Stomach smooth muscle (tissue), 2 donors: ENCODE data around the gene AKNA.
A peak's percentile ranks its signal among the peaks of the same experiment; 100 is the strongest.

Experiments
- H3K27ac ChIP-seq: one replicate; pipeline ENCODE4 v1.7.0; 2013; ENCODE audit warnings: mild to moderate bottlenecking, low read length, inconsistent platforms
- H3K27me3 ChIP-seq, 2 donors: one replicate each; pipeline ENCODE4 v1.7.0; 2013; ENCODE audit warnings: low read length in 2 of 2; ENCODE audit not compliant: insufficient read depth in 2 of 2, control insufficient read depth in 1 of 2
- H3K36me3 ChIP-seq, 2 donors: one replicate each; pipeline ENCODE4 v1.7.0; 2013; ENCODE audit warnings: low read length in 2 of 2; ENCODE audit not compliant: control insufficient read depth in 2 of 2, insufficient read depth in 2 of 2
- H3K4me1 ChIP-seq: one replicate; pipeline ENCODE4 v1.7.0; 2013; ENCODE audit warnings: low read length; ENCODE audit not compliant: control insufficient read depth, insufficient read depth
- H3K4me3 ChIP-seq, 2 donors: one replicate each; pipeline ENCODE4 v1.7.0; 2013; ENCODE audit warnings: low read length in 2 of 2
- H3K9ac ChIP-seq, 2 donors: one replicate each; pipeline ENCODE4 v1.7.0; 2013; ENCODE audit warnings: low read length in 2 of 2, mild to moderate bottlenecking in 1 of 2
- H3K9me3 ChIP-seq, 2 donors: one replicate each; pipeline ENCODE4 v1.7.0; 2013; ENCODE audit warnings: low read length in 2 of 2; ENCODE audit not compliant: control insufficient read depth in 2 of 2
- donor health status: healthy.
- donor health status: Pancreatic carcinoma.

AKNA gene

DNA sequence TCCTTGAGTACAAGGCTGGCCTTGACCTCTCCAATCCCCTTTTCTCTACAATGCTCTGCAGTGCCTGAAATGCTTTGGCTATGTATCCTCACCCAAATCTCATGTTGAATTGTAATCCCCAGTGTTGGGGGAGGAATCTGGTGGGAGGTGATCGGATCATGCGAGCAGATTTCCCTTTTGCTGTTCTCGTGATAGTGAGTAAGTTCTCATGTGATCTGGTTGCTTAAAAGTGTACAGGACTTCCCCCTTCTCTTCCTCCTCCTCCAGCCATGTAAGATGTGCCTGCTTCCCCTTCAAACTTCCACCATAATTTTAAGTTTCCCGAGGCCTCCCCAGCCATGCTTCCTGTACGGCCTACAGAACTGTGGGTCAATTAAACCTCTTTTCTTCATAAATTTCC, 28.5 kb upstream of the AKNA start:
- H3K27ac ChIP-seq, result no peak overlapping the region
- no peak overlapping the region for H3K4me3 ChIP-seq
- H3K36me3 ChIP-seq, result peaks cover 21 to 27% of the 10 kb centered on the region in 2 donors

DNA sequence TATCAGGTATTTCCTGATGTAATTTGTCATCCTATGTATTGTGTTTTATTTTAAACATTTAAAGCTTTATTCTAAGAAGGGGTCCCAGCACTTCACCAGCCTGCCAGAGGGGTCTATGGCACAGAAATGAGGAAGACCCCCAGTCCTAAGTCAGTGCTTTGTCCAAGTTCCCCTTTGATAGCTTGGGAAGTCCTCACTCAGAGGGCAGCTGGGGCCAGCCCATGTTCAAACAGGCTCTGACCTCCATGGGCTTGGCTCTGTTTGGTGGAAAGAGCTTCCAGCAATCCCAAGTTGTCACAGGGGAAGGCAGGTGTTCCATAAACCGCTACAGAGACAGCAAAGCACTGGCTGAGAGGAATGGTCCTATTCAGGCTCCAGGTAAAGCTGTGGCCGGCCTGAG, 26.6 kb upstream of the AKNA start:
- Histone ChIP-seq H3K4me3 (no peak overlapping the region), H3K27ac (peak overlapping the region; percentile 84), H3K9me3 (no peaks in the 10 kb centered on the region), H3K36me3 (peaks cover 17 to 20% of the 10 kb centered on the region in 2 donors), H3K9ac (peak overlapping the region; percentile 12 to 36), H3K27me3 (no peaks in the 10 kb centered on the region), H3K4me1 (peaks cover 17% of the 10 kb centered on the region)

More for the DNA sequence above, 28.5 kb upstream of the AKNA start:
- peaks cover 17% of the 10 kb centered on the region for H3K4me1 ChIP-seq
- no peaks in the 10 kb centered on the region for H3K27me3 ChIP-seq
- no peak overlapping the region for H3K9ac ChIP-seq
- no peaks in the 10 kb centered on the region for H3K9me3 ChIP-seq

DNA sequence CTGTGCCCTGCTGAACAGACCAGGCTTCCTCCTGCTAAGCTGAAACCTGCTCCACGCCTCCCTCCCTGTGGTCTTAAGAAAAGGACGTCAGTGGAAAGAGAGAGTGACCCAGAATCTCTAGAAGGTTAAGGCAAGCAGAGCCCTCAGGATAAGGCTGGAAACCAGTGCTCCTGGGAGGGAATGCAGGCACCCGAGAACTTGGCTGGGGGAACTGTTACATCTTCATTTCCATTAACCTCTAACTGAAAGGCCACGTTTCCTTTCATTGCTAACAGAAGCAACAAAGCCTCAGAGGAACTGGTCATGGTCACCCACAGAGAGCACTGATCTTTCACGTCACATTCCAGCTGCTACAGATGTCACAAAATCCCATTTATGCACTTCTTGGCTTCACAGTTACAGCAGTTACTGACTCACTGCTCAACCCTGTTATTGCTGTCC, 26.1 kb upstream of the AKNA start:
- peaks cover 13 to 16% of the 10 kb centered on the region in 2 donors for H3K36me3 ChIP-seq
- H3K27ac ChIP-seq, result peak overlapping the region; percentile 84
- H3K9ac ChIP-seq, result peak overlapping the region; percentile 12 to 36
- H3K9me3 ChIP-seq, result no peaks in the 10 kb centered on the region
- peaks cover 17% of the 10 kb centered on the region for H3K4me1 ChIP-seq
- no peak overlapping the region for H3K4me3 ChIP-seq
- H3K27me3 ChIP-seq, result no peaks in the 10 kb centered on the region

DNA sequence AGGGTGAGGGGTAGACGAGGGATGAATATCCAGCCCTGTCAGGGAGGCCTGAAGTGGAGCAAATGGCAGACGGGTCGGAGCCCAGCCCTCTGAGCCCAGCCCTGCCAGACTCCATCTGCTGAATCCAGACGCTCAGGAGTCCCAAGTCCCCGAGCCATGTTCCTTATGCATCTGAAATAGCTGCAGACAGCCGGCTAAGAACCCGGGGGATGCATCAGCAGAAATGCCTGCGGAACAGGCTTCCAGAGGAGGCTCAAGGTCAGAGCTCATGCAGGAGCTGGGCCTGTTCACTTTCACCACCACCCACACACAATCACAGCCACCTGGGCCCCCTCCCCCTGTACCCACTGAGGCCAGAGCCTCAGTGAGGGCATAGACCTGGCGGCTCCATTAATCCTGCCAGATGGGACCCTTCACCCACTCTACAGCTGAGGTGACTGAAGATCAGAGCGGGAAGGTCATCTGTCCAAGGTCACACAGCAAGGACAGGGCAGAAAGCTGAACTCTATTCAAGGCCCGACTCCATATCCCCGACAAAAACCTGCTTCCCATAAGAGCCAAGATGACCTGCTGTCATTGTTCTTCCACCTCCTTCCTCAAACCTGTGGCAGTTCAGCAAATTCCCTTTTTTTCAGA, 24.4 kb upstream of the AKNA start:
- Histone ChIP-seq H3K4me3 (no peak overlapping the region), H3K9ac (no peak overlapping the region), H3K27ac (no peak overlapping the region), H3K9me3 (no peaks in the 10 kb centered on the region), H3K27me3 (no peaks in the 10 kb centered on the region), H3K4me1 (peaks cover 17% of the 10 kb centered on the region), H3K36me3 (peaks cover 0 to 10% of the 10 kb centered on the region in 2 donors)

DNA sequence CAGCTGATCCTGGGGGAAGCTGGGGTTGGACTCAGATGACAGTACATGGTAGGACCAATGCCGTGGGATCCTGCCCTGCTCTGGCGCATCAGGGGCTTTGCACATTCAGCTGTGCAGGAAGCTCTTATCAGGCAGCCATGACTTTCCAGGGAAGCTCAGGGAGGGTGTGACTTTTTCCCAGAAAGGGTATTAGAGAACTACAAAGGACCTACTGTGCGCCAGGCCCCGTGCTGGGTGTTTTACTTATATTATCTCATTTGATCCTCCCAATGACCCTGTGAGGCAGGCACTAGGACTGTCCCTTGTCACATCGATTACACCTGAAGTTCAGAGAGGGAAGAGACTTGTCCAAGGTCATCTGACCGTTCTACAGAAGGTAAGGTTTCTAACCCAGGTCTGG, 23.7 kb upstream of the AKNA start:
- Histone ChIP-seq H3K27ac (no peak overlapping the region), H3K36me3 (peaks cover 3 to 7% of the 10 kb centered on the region in 2 donors), H3K27me3 (no peaks in the 10 kb centered on the region), H3K4me1 (peaks cover 17% of the 10 kb centered on the region), H3K9me3 (no peaks in the 10 kb centered on the region), H3K4me3 (no peak overlapping the region), H3K9ac (no peak overlapping the region)

DNA sequence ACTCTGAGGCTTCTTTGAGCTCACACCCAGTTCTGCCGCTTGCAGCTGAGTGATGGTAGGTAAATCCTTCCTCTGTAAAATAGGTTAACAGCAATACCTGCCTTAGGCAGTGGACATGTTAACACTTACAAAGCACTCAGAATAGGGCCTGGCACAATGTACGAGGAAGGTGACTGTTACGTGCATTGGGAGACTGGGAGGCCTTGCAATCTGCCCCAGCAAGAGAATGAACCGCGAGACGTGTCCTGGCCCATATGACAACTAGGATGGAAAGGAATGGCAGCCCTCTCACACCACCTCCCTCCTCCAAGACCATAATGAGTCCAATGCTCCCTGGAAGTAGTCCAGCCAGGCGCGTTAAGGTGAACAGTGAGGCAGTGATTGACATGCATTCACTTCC, 23.1 kb upstream of the AKNA start:
- Histone ChIP-seq H3K27me3 (no peaks in the 10 kb centered on the region), H3K4me1 (peaks cover 17% of the 10 kb centered on the region), H3K4me3 (no peak overlapping the region), H3K36me3 (peaks cover 3 to 7% of the 10 kb centered on the region in 2 donors), H3K27ac (no peak overlapping the region), H3K9me3 (no peaks in the 10 kb centered on the region), H3K9ac (no peak overlapping the region)

DNA sequence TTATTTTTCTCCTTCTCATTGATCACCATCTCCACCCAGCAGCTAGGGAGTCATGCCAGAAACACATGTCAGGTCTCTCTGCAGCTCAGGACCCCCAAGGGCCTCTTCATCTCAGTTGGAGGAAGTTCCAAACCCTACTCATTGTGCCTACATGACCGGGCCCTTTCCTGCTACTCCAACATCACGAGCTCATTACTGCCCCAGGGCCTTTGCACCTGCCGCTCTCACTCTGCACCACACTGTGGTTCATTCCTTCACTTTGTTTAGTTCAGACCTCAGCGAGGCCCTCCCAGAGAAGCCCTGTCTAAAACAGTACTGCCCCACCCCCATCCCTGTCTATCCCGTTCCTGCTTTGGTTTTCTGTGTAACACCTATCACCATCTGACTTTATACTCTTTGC, 22.1 kb upstream of the AKNA start:
- H3K9me3 ChIP-seq, result no peaks in the 10 kb centered on the region
- peaks cover 20% of the 10 kb centered on the region for H3K4me1 ChIP-seq
- peaks cover 3 to 7% of the 10 kb centered on the region in 2 donors for H3K36me3 ChIP-seq
- no peak overlapping the region for H3K4me3 ChIP-seq
- H3K27me3 ChIP-seq, result no peaks in the 10 kb centered on the region
- no peak overlapping the region for H3K27ac ChIP-seq
- H3K9ac ChIP-seq, result no peak overlapping the region

DNA sequence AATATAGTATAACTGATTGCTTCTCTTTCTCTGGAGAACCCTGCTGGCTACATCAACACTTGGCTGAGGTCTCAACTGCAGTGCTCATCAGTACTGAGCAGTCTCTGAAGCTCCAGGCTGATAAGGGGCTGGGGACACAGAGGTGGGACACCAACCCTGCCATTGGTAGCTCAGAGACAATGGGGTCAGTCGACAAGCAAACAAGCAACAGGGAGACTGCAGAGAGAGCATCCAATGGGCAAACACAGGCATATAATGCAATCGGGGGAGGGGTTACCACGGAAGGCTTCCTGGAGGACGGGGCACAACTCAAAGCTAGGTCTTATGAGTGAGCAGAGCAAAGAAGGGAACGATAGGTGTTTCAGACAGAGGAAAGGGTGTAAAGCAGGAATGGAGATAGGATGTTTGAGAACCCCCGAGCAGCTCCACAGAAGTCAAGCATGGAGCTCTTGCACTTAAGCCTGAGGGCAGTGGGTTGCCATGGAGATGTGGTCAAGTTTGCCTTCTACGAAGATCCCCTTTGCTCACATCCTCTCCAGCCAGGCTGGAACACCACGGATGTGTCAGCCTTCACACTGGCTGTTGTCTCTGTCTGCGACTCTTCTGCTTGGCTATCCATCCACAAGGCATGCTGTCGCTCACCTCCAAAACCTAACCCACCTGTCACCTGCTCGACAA, 21.5 kb upstream of the AKNA start:
- Histone ChIP-seq H3K4me1 (peaks cover 14% of the 10 kb centered on the region), H3K4me3 (no peak overlapping the region), H3K27ac (no peak overlapping the region), H3K27me3 (no peaks in the 10 kb centered on the region), H3K36me3 (peaks cover 3 to 7% of the 10 kb centered on the region in 2 donors), H3K9ac (no peak overlapping the region), H3K9me3 (no peaks in the 10 kb centered on the region)

DNA sequence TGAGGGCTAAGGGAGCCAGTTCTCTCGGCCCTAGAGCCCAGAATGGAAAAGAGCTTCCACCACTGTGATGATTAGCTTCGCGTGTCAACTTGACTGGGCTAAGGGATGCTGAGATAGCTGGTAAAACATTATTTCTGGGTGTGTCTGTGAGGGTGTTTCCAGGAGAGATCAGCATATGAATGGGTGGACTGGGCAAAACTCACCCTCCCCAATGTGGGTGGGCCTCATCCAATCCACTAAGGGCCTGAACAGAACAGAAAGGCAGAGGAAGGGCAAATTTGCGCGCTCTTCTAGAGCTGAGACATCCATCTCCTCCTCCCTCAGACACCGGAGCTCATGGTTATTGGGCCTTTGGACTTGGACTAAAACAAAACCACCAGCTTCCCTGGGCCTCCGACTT, 20.9 kb upstream of the AKNA start:
- no peaks in the 10 kb centered on the region for H3K27me3 ChIP-seq
- no peaks in the 10 kb centered on the region for H3K9me3 ChIP-seq
- no peak overlapping the region for H3K9ac ChIP-seq
- H3K4me1 ChIP-seq, result peaks cover 10% of the 10 kb centered on the region
- H3K36me3 ChIP-seq, result peaks cover 3 to 7% of the 10 kb centered on the region in 2 donors
- H3K27ac ChIP-seq, result no peak overlapping the region
- no peak overlapping the region for H3K4me3 ChIP-seq

DNA sequence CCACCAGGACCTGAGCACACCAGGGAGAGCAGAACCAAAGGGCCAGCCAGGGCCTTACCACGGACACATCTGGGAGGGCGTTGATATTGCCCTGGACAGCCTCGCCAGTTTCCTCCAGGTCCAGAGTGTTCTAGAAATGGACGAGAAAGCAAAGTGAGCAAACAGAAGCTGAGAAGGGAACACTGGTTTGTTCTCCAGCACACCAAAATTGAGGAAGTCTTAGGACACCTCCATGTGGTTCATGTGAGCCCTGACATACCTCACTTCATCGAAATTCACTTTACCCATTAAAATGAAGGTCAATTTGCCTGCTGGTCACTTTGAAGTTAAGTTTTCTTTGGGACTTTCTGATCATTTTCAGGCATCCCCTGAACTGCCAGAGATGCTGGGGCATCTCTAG, 20.1 kb upstream of the AKNA start:
- H3K27ac ChIP-seq, result no peak overlapping the region
- peaks cover 4 to 7% of the 10 kb centered on the region in 2 donors for H3K36me3 ChIP-seq
- H3K27me3 ChIP-seq, result no peaks in the 10 kb centered on the region
- peaks cover 6% of the 10 kb centered on the region for H3K4me1 ChIP-seq
- H3K4me3 ChIP-seq, result no peak overlapping the region
- no peaks in the 10 kb centered on the region for H3K9me3 ChIP-seq
- H3K9ac ChIP-seq, result no peak overlapping the region

DNA sequence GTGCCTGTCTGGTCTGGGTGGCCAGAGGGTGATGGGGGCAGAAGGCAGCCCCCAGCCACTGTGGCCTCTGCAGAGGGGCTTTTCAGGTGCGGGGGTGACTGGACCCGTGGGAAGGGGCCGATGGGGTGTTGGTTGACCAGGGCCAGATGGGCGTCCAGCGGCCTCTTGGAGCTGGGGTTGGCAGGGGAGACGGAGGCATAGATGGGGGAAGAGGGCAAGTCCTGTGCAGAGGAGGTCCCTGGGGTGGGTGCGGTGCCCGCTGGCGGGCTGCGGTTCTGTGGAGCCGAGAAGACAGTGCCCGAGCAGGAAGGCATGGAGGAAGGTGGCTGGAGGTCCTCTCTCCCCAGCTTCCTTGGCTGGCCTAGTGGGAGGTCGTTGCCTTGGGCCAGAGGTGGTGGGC, 18.7 kb upstream of the AKNA start:
- Histone ChIP-seq H3K27me3 (no peaks in the 10 kb centered on the region), H3K4me3 (no peak overlapping the region), H3K9me3 (no peaks in the 10 kb centered on the region), H3K4me1 (peaks cover 6% of the 10 kb centered on the region), H3K9ac (no peak overlapping the region), H3K36me3 (peaks cover 7 to 10% of the 10 kb centered on the region in 2 donors), H3K27ac (no peak overlapping the region)
